Endothelial cell of umbilical vein (primary cell): ENCODE results near the gene TRIM65. TPM values are rescaled to one million over a fixed set of nuclear protein-coding genes. Genes with fewer than 3 reads are reported as not detected.

Experiments
- BruUV-seq: library from RNA; stranded (reverse); fragments of 400-500 nt; replicated peaks from 2 replicates; lab custom pipeline; 2021; lab: Mats Ljungman, UMichigan
- CTCF ChIA-PET: fragments of 300-600, 350-600 bp; sonication (Branson Sonifier 250); formaldehyde crosslinking; loops from one replicate; lab custom pipeline; 2021; ENCODE audit warnings: antibody characterized with exemption, inconsistent platforms; lab: Charles Lee
- POLR2A ChIA-PET: fragments of 300-600, 350-600 bp; sonication (Branson Sonifier 250); formaldehyde crosslinking; loops from one replicate; lab custom pipeline; 2021; ENCODE audit warnings: antibody characterized with exemption, inconsistent platforms; lab: Charles Lee
- DNase-seq: peaks from one replicate; pipeline ENCODE4 v3.0.0-alpha.2; 2011; ENCODE audit warnings: low read depth, low spot score
- FAIRE-seq: peaks from 2 replicates; lab custom pipeline; 2011; peaks lifted over from hg19 to GRCh38; lab: Jason Lieb, UNC
- H2AFZ ChIP-seq: 2 replicates; pipeline ENCODE4 v1.6.0; 2012; ENCODE audit warnings: low read depth, low read length, control low read depth, inconsistent platforms
- H3K27ac ChIP-seq: 2 replicates; pipeline ENCODE4 v1.5.1; 2011; ENCODE audit warnings: low read depth, mild to moderate bottlenecking, control low read depth, low read length, moderate library complexity; ENCODE audit not compliant: insufficient read depth
- H3K27me3 ChIP-seq, 2 experiments: 2 replicates each; pipeline versions ENCODE4 v1.6.0 to v1.6.1; 2011; ENCODE audit warnings: low read length in 2 of 2, mixed read lengths in 1 of 2; ENCODE audit not compliant: control insufficient read depth in 2 of 2, insufficient read depth in 2 of 2
- H3K36me3 ChIP-seq, 2 experiments: 2 replicates in 1 of 2; 3 replicates in 1 of 2; pipeline ENCODE4 v1.5.1; 2011; ENCODE audit warnings: low read length in 2 of 2, mild to moderate bottlenecking in 1 of 2, moderate library complexity in 1 of 2; ENCODE audit not compliant: control insufficient read depth in 2 of 2, insufficient read depth in 2 of 2; ENCODE audit errors: extremely low read depth in 1 of 2
- H3K4me1 ChIP-seq: 3 replicates; pipeline ENCODE4 v1.5.1; 2011; ENCODE audit warnings: mild to moderate bottlenecking, low read length; ENCODE audit not compliant: control insufficient read depth, insufficient read depth; ENCODE audit errors: extremely low read depth
- H3K4me2 ChIP-seq: 2 replicates; pipeline ENCODE4 v1.6.1; 2011; ENCODE audit warnings: low read length, control low read depth, mixed read lengths; ENCODE audit not compliant: insufficient read depth
- H3K4me3 ChIP-seq, 3 experiments: fragments of 200-600 bp in 1 of 3; sonication (generic), shearing (Covaris generic) in 1 of 3; replicated peaks in 1 of 3; 2 replicates each; pipeline ENCODE4 v1.5.1; 2011 to 2016; ENCODE audit warnings: control low read depth in 3 of 3, low read length in 3 of 3, mild to moderate bottlenecking in 2 of 3, inconsistent platforms in 1 of 3, low read depth in 1 of 3, moderate library complexity in 1 of 3; ENCODE audit not compliant: insufficient read depth in 1 of 3
- H3K79me2 ChIP-seq: 2 replicates; pipeline ENCODE4 v1.6.0; 2012; ENCODE audit warnings: low read length, inconsistent platforms; ENCODE audit not compliant: control insufficient read depth, insufficient read depth
- H3K9ac ChIP-seq: replicated peaks from 2 replicates; pipeline ENCODE3; 2011; ENCODE audit warnings: low read length, control low read depth; ENCODE audit not compliant: insufficient read depth; ENCODE audit errors: extremely low read depth
- H3K9me1 ChIP-seq: replicated peaks from 3 replicates; pipeline ENCODE4 v1.6.0; 2011; ENCODE audit warnings: mild to moderate bottlenecking, low read length; ENCODE audit not compliant: control insufficient read depth, insufficient read depth; ENCODE audit errors: extremely low read depth
- H3K9me3 ChIP-seq: replicated peaks from 2 replicates; pipeline ENCODE4 v1.5.1; 2012; ENCODE audit warnings: low read length, inconsistent platforms; ENCODE audit not compliant: control insufficient read depth, insufficient read depth
- H4K20me1 ChIP-seq: replicated peaks from 2 replicates; pipeline ENCODE3; 2011; ENCODE audit warnings: mild to moderate bottlenecking, low read length; ENCODE audit not compliant: control insufficient read depth, insufficient read depth; ENCODE audit errors: extremely low read depth
- CTCF ChIP-seq, 2 donors: IDR thresholded peaks; 1 replicate in 1 of 2; 2 replicates in 1 of 2; pipeline ENCODE4 v1.5.1; 2011; ENCODE audit warnings: low read length in 2 of 2, mild to moderate bottlenecking in 2 of 2, moderate library complexity in 2 of 2, control low read depth in 1 of 2, inconsistent platforms in 1 of 2, low read depth in 1 of 2; ENCODE audit not compliant: insufficient read depth in 1 of 2; ENCODE audit errors: extremely low read depth in 1 of 2
- JUN ChIP-seq: IDR thresholded peaks from 2 replicates; pipeline ENCODE4 v1.6.1; 2011; ENCODE audit warnings: borderline replicate concordance, low read depth; ENCODE audit not compliant: insufficient read length, insufficient read depth
- POLR2AphosphoS5 ChIP-seq: IDR thresholded peaks from 2 replicates; pipeline ENCODE4 v1.6.1; 2012; ENCODE audit warnings: low read depth, mild to moderate bottlenecking, control low read depth, low read length, moderate library complexity; ENCODE audit not compliant: insufficient read depth
- dilution Hi-C: fragments of 300-500 bp; cut with MboI; formaldehyde crosslinking; loops from one replicate; pipeline ENCODE4 v1.15.0; 2019; ENCODE audit warnings: low sequenced_read_pairs; ENCODE audit not compliant: extremely low pct_ligation_motif_present
- intact Hi-C: fragments of 100-400 bp; cut with micrococcal nuclease; formaldehyde crosslinking; loops from one replicate; pipeline ENCODE4 v1.10.0; 2022
- polyA plus RNA-seq, 4 experiments: library from polyadenylated mRNA; depleted of rRNA in 3 of 4; stranded (reverse) in 3 of 4; unstranded in 1 of 4; fragments of >200 nt; gene quantifications; 2 replicates each; pipeline versions ENCODE4 v1.2.1 to v1.2.3, GENCODE V29; 2011 to 2012; ENCODE audit warnings: missing spikeins in 1 of 4
- total RNA-seq: library from RNA; stranded (reverse); gene quantifications from 2 replicates; pipeline ENCODE4 v1.2.3, GENCODE V29; 2021

Gene TRIM65
- total and polyA plus RNA-seq, 2 donors (not counting 3 experiments of a cell fraction or from before 2014, with no cell fraction given) = 19.3 to 33.5 TPM

GRCh38 chr17:75876190-75876937 is 20.4 kb downstream of the TRIM65 start:
- ChIA-PET CTCF (interaction anchor here (0.6 to 10.3 kb wide), 10 partner anchors 16 to 112 kb away, joined by 3 to 241 read pairs (median 4); partner anchors contain the start of genes TRIM65, UNC13D and WBP2), POLR2A (interaction anchor here (0.9 to 3.0 kb wide), 3 partner anchors 18 to 96 kb away, joined by 4 to 19 read pairs (median 17); partner anchors contain the start of gene WBP2)
- peak; percentile 89 for FAIRE-seq
- peak overlapping the region; percentile 65 for H3K9ac ChIP-seq
- H3K36me3 ChIP-seq = peaks cover 3 to 18% of the 10 kb centered on the region in 2 experiments
- H2AFZ ChIP-seq = no peak overlapping the region
- peak; percentile 55 for TF ChIP-seq POLR2AphosphoS5
- TF ChIP-seq CTCF (IDR thresholded peaks at IDR 0.05; ENCODE audit: extremely low read depth in 1 of 2, insufficient read depth in 1 of 2, low read depth in 1 of 2, low read length in 2 of 2) = peak in 1 of 2 donors; percentile 41
- TF ChIP-seq JUN = no peak
- no peaks in the 10 kb centered on the region for H3K9me1 ChIP-seq
- H3K4me2 ChIP-seq = peak overlapping the region; percentile 50
- peaks cover 6% of the 10 kb centered on the region for H3K79me2 ChIP-seq
- H3K4me3 ChIP-seq = peak overlapping the region in 2 of 3 experiments; percentile 32 to 67
- intact Hi-C loops (loop anchor here (2.0 kb wide), 2 partner anchors 28 to 32 kb away; partner anchors contain the start of genes MRPL38 and UNC13D), dilution Hi-C loops (no loop called here)
- BruUV-seq = no TSS peak
- DNase-seq = peak; percentile 40
- H3K9me3 ChIP-seq = no peaks in the 10 kb centered on the region
- H3K4me1 ChIP-seq = peaks cover 41% of the 10 kb centered on the region
- H3K27me3 ChIP-seq = no peaks in the 10 kb centered on the region
- no peaks in the 10 kb centered on the region for H4K20me1 ChIP-seq
- peak overlapping the region; percentile 70 for H3K27ac ChIP-seq
